ENCODE data around the gene PANX2. TPM values are rescaled to one million over a fixed set of nuclear protein-coding genes. Genes with fewer than 3 reads are reported as not detected.

Gene PANX2
- total and polyA plus RNA-seq, 2 of the 4 experiments (the other 2 are of a cell fraction) = 0.18 to 1.7 TPM

GRCh38 chr22:50216684-50217520 lies 46.4 kb downstream of the PANX2 start:
- Histone ChIP-seq H3K27ac (ENCODE audit: insufficient read depth, low read length) (no peak overlapping the region), H4K5ac (ENCODE audit: low read depth, low read length) (no peak overlapping the region), H3K79me1 (ENCODE audit: low read depth in 1 of 2, low read length in 2 of 2) (peaks cover 19 to 40% of the 10 kb centered on the region in 2 experiments), H3K4ac (ENCODE audit: low read depth, low read length) (no peak overlapping the region), H4K20me1 (ENCODE audit: insufficient read depth, low read length) (peaks cover 57% of the 10 kb centered on the region), H3K14ac (replicated peaks; ENCODE audit: low read depth, low read length) (no peak overlapping the region), H3K9ac (ENCODE audit: low read depth, low read length) (no peak overlapping the region), H2BK20ac (ENCODE audit: low read depth, low read length) (no peak overlapping the region), H2AK9ac (replicated peaks; ENCODE audit: low read depth, low read length, poor library complexity) (no peak overlapping the region), H3K36me3 (ENCODE audit: control insufficient read depth, insufficient read depth, low read length) (peaks cover 74% of the 10 kb centered on the region), H4K91ac (ENCODE audit: insufficient read depth, low read depth, low read length) (no peak overlapping the region), H2BK15ac (ENCODE audit: low read depth, low read length) (no peak overlapping the region), H3K9me3 (ENCODE audit: control insufficient read depth, insufficient read depth, low read length) (no peaks in the 10 kb centered on the region), H2AK5ac (ENCODE audit: low read depth, low read length) (no peak overlapping the region), H2AFZ (replicated peaks; ENCODE audit: low read length, poor library complexity) (no peak overlapping the region), H2BK5ac (ENCODE audit: low read depth, low read length, poor library complexity, severe bottlenecking) (no peak overlapping the region), H3K4me2 (ENCODE audit: low read depth, low read length) (no peak overlapping the region), H3K4me3 (ENCODE audit: insufficient read depth, low read depth, low read length) (no peak overlapping the region), H3K56ac (ENCODE audit: extremely low read depth, insufficient read depth, low read length) (no peak overlapping the region), H3K23ac (ENCODE audit: low read depth, low read length) (no peak overlapping the region), H3K9me1 (ENCODE audit: insufficient read depth, low read length) (peaks cover 3% of the 10 kb centered on the region; the same call in 1 of the 2 replicates), H3K27me3 (ENCODE audit: control insufficient read depth, insufficient read depth, low read length) (no peaks in the 10 kb centered on the region), H3K18ac (ENCODE audit: low read depth, low read length) (no peak overlapping the region), H3K4me1 (ENCODE audit: control insufficient read depth, insufficient read depth, low read length) (no peaks in the 10 kb centered on the region), H2BK120ac (ENCODE audit: low read depth, low read length) (no peak overlapping the region), H4K8ac (ENCODE audit: low read depth in 2 of 2, low read length in 2 of 2) (no peak overlapping the region)
- dilution Hi-C loops (cut with HindIII; ENCODE audit: low sequenced_read_pairs, unreplicated experiment) = no loop called here
- in situ Hi-C loops (cut with MboI; ENCODE audit: low sequenced_read_pairs) = loop anchor here (25.0 kb wide), 1 partner anchor 405 kb away; no protein-coding TSS in a partner anchor
- ChIA-PET POLR2A (ENCODE audit: unreplicated experiment) (no interaction called here), CTCF (no interaction called here)
- no peak for ATAC-seq (ENCODE audit: low read depth)
- no TSS peak for BruUV-seq (replicated peaks)
- no peak for DNase-seq
- 91% methylated on average over 27 of the region's 57 CpGs; no CpG with 5 or more reads in 1 of the 2 experiments for WGBS, 2 experiments (ENCODE audit: extremely low coverage in 2 of 2, insufficient read length in 1 of 2)
- intact Hi-C loops (cut with micrococcal nuclease) = no loop called here
- TF ChIP-seq MAFK (IDR thresholded peaks at IDR 0.05; ENCODE audit: low read depth, low read length) (no peak), CEBPB (IDR thresholded peaks at IDR 0.05; ENCODE audit: low read depth, low read length) (no peak), RAD21 (IDR thresholded peaks at IDR 0.05; ENCODE audit: low read length) (no peak), CHD1 (IDR thresholded peaks at IDR 0.05; ENCODE audit: low read depth, low read length) (no peak), BHLHE40 (IDR thresholded peaks at IDR 0.05; ENCODE audit: low read depth, low read length) (no peak), MXI1 (IDR thresholded peaks at IDR 0.05; ENCODE audit: borderline replicate concordance, low read depth, low read length) (no peak), FOS (IDR thresholded peaks at IDR 0.05; ENCODE audit: low read depth, low read length) (no peak), ELK1 (IDR thresholded peaks at IDR 0.05; ENCODE audit: borderline replicate concordance, low read depth, low read length) (no peak), USF2 (IDR thresholded peaks at IDR 0.05; ENCODE audit: low read depth, low read length) (no peak), RCOR1 (IDR thresholded peaks at IDR 0.05; ENCODE audit: insufficient replicate concordance, low read length) (no peak), POLR2A (IDR thresholded peaks at IDR 0.05; ENCODE audit: low read depth, low read length) (no peak), MAZ (IDR thresholded peaks at IDR 0.05; ENCODE audit: borderline replicate concordance, low read depth, low read length) (no peak), CTCF (conservative IDR thresholded peaks at IDR 0.05; ENCODE audit: low read depth, low read length) (no peak), RFX5 (IDR thresholded peaks at IDR 0.05; ENCODE audit: low read depth, low read length) (no peak), SMC3 (IDR thresholded peaks at IDR 0.05; ENCODE audit: low read depth, low read length) (no peak)

Measured in IMR-90 (cell line).